A673 (cell line): ENCODE results near the gene NXNL1.

Source experiments
- EZH2 ChIP-seq: fragments of 200-600 bp; sonication (generic); IDR thresholded peaks from 2 replicates; pipeline ENCODE4 v1.6.1; 2017; ENCODE audit warnings: borderline replicate concordance, low read depth, mild to moderate bottlenecking, mixed read lengths, antibody characterized with exemption, low read length; ENCODE audit not compliant: poor library complexity, severe bottlenecking
- TF ChIP-seq, protein P1 (sequence below): fragments of 300-800, 200-600 bp; sonication (generic); conservative IDR thresholded peaks from 2 replicates; pipeline ENCODE4 v1.5.1; 2017; ENCODE audit warnings: low read depth, mild to moderate bottlenecking, antibody characterized with exemption, low read length, moderate library complexity, mixed read lengths

- TF ChIP-seq, protein P1, sequence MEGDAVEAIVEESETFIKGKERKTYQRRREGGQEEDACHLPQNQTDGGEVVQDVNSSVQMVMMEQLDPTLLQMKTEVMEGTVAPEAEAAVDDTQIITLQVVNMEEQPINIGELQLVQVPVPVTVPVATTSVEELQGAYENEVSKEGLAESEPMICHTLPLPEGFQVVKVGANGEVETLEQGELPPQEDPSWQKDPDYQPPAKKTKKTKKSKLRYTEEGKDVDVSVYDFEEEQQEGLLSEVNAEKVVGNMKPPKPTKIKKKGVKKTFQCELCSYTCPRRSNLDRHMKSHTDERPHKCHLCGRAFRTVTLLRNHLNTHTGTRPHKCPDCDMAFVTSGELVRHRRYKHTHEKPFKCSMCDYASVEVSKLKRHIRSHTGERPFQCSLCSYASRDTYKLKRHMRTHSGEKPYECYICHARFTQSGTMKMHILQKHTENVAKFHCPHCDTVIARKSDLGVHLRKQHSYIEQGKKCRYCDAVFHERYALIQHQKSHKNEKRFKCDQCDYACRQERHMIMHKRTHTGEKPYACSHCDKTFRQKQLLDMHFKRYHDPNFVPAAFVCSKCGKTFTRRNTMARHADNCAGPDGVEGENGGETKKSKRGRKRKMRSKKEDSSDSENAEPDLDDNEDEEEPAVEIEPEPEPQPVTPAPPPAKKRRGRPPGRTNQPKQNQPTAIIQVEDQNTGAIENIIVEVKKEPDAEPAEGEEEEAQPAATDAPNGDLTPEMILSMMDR = no peak
- no peak for TF ChIP-seq EZH2
Measured at GRCh38 chr19:17468302-17469091, 7.8 kb upstream of the NXNL1 start.
